K562 (cell line): Measurements from ENCODE around the gene KCNS1. TPM values are rescaled to one million over a fixed set of nuclear protein-coding genes. Genes with fewer than 3 reads are reported as not detected.

Experiments used
- ATAC-seq: fragments of 200-7000 bp; cut with Tn5 transposase; 3 replicates; pipeline ENCODE4 v1.9.1; 2020; ENCODE audit warnings: moderate library complexity
- BruUV-seq: library from RNA; stranded (reverse); fragments of 400-500 nt; replicated peaks from 2 replicates; lab custom pipeline; 2021; lab: Mats Ljungman, UMichigan
- CTCF ChIA-PET: fragments of 300-600 bp; formaldehyde crosslinking; extraction: SDS; loops from one replicate; lab custom pipeline; 2021; ENCODE audit warnings: low intra/inter-chr PET ratio; lab: Yijun Ruan, JAX
- POLR2A ChIA-PET: fragments of 300-600, 350-650 bp; sonication (Branson Sonifier 250); formaldehyde crosslinking; extraction: SDS; loops from one replicate; lab custom pipeline; 2021; ENCODE audit warnings: antibody characterized with exemption, inconsistent platforms; lab: Yijun Ruan, JAX
- DNase-seq, 4 experiments: peaks; one replicate each; pipeline versions ENCODE4 v3.0.0 to v3.0.0-alpha.2; 2011 to 2018; ENCODE audit warnings: low spot score in 3 of 4, mixed read lengths in 3 of 4; ENCODE audit errors: extremely low read depth in 1 of 4
- FAIRE-seq: peaks from 2 replicates; lab custom pipeline; 2011; peaks lifted over from hg19 to GRCh38; lab: Jason Lieb, UNC
- H2AFZ ChIP-seq: 2 replicates; pipeline ENCODE4 v1.6.0; 2011; ENCODE audit warnings: low read depth, low read length, control low read depth, inconsistent platforms
- H3K27ac ChIP-seq: fragments of 200-600 bp; 3 replicates; pipeline ENCODE4 v1.8.0; 2011; ENCODE audit warnings: low read depth, mild to moderate bottlenecking, control low read depth, inconsistent platforms, low read length, moderate library complexity, mixed read lengths; ENCODE audit errors: extremely low read depth
- H3K27me3 ChIP-seq, 2 experiments: fragments of 300-600 bp in 1 of 2; 2 replicates in 1 of 2; 3 replicates in 1 of 2; pipeline versions ENCODE4 v1.6.0 to v1.8.0; 2011; ENCODE audit warnings: inconsistent platforms in 2 of 2, low read length in 2 of 2, mild to moderate bottlenecking in 1 of 2, mixed read lengths in 1 of 2, moderate library complexity in 1 of 2; ENCODE audit not compliant: control insufficient read depth in 2 of 2, insufficient read depth in 2 of 2
- H3K36me3 ChIP-seq: fragments of 300-600 bp; 3 replicates; pipeline ENCODE4 v1.8.0; 2011; ENCODE audit warnings: mild to moderate bottlenecking, low read length, inconsistent platforms; ENCODE audit not compliant: control insufficient read depth, insufficient read depth
- H3K4me1 ChIP-seq, 2 experiments: fragments of 200-600 bp in 1 of 2; replicated peaks in 1 of 2; 2 replicates in 1 of 2; 3 replicates in 1 of 2; pipeline versions ENCODE4 v1.5.1 to v1.8.0; 2011; ENCODE audit warnings: inconsistent platforms in 2 of 2, low read length in 2 of 2, mild to moderate bottlenecking in 1 of 2, mixed read lengths in 1 of 2, moderate library complexity in 1 of 2; ENCODE audit not compliant: control insufficient read depth in 2 of 2, insufficient read depth in 2 of 2
- H3K4me2 ChIP-seq: 2 replicates; pipeline ENCODE4 v1.6.1; 2011; ENCODE audit warnings: low read length, control low read depth, inconsistent platforms, mixed read lengths; ENCODE audit not compliant: insufficient read depth
- H3K4me3 ChIP-seq: fragments of 200-600 bp; sonication (generic), shearing (Covaris generic); 2 replicates; pipeline ENCODE4 v1.5.1; 2016; ENCODE audit warnings: control low read depth, inconsistent platforms
- H3K79me2 ChIP-seq: fragments of 200-600 bp; 3 replicates; pipeline ENCODE4 v1.8.0; 2011; ENCODE audit warnings: low read length, inconsistent platforms; ENCODE audit not compliant: control insufficient read depth, insufficient read depth
- H3K9ac ChIP-seq, 2 experiments: 2 replicates each; pipeline versions ENCODE4 v1.6.0 to v1.6.1; 2011; ENCODE audit warnings: low read depth in 2 of 2, low read length in 2 of 2, control low read depth in 1 of 2, inconsistent platforms in 1 of 2, mild to moderate bottlenecking in 1 of 2, mixed read lengths in 1 of 2; ENCODE audit not compliant: insufficient read depth in 1 of 2
- H3K9me1 ChIP-seq: one replicate; pipeline ENCODE4 v1.6.0; 2011; ENCODE audit warnings: inconsistent platforms, mild to moderate bottlenecking, low read length, moderate library complexity; ENCODE audit not compliant: control insufficient read depth, insufficient read depth
- H3K9me3 ChIP-seq: replicated peaks from 2 replicates; pipeline ENCODE4 v1.5.1; 2011; ENCODE audit warnings: low read depth, low read length, inconsistent platforms; ENCODE audit not compliant: control insufficient read depth, insufficient read depth
- H4K20me1 ChIP-seq: replicated peaks from 2 replicates; pipeline ENCODE4 v1.6.1; 2011; ENCODE audit warnings: low read length, inconsistent platforms, mixed read lengths; ENCODE audit not compliant: control insufficient read depth, insufficient read depth
- CBFA2T3 ChIP-seq: fragments of 450-650 bp; IDR thresholded peaks from 2 replicates; pipeline ENCODE4 v1.6.1; 2017
- EP300 ChIP-seq: IDR thresholded peaks from 2 replicates; pipeline ENCODE4 v1.6.1; 2012; ENCODE audit warnings: low read length, improper control_type of control experiment
- FOXJ3 ChIP-seq: sonication (generic); formaldehyde crosslinking; IDR thresholded peaks from 2 replicates; pipeline ENCODE4 v1.4.0; 2020; ENCODE audit warnings: mild to moderate bottlenecking, missing genetic modification reagents
- KDM1A ChIP-seq, 2 experiments: fragments of 450-650 bp; IDR thresholded peaks; 2 replicates each; pipeline ENCODE4 v1.6.1; 2016; ENCODE audit warnings: mild to moderate bottlenecking in 2 of 2
- RBM25 ChIP-seq: fragments of 200-400 bp; formaldehyde crosslinking; IDR thresholded peaks from 2 replicates; pipeline ENCODE4 v1.6.1; 2018; ENCODE audit warnings: low read length, low read depth, moderate library complexity; ENCODE audit not compliant: severe bottlenecking
- SMARCE1 ChIP-seq: fragments of 450-650 bp; IDR thresholded peaks from 2 replicates; pipeline ENCODE4 v1.7.1; 2016; ENCODE audit warnings: mild to moderate bottlenecking
- ZNF274 ChIP-seq: IDR thresholded peaks from 2 replicates; pipeline ENCODE4 v1.6.1; 2011; ENCODE audit warnings: low read depth, mild to moderate bottlenecking, low read length, moderate library complexity, borderline replicate concordance
- WGBS: fragments of 100-300 bp; shearing (Covaris generic); methylation state at CpG from one replicate; pipeline ENCODE4 v1.1.6; 2016; ENCODE audit warnings: low coverage, mixed read lengths; ENCODE audit not compliant: insufficient coverage; ENCODE audit errors: missing lambda C conversion rate; 5-methylcytosine and 5-hydroxymethylcytosine counted together
- in situ Hi-C: fragments of 300-500 bp; cut with MboI; formaldehyde crosslinking; loops from 4 replicates; pipeline ENCODE4 v1.15.0; 2018; ENCODE audit warnings: inconsistent platforms, mixed read lengths
- intact Hi-C: fragments of 100-400 bp; cut with micrococcal nuclease; formaldehyde crosslinking; loops from 2 replicates; pipeline ENCODE4 v1.14.2; 2022
- polyA plus RNA-seq, 8 experiments: library from polyadenylated mRNA; depleted of rRNA in 4 of 8; stranded (reverse) in 5 of 8; unstranded in 3 of 8; fragments of >200 nt; fragmentation: Nextera tagmentation in 2 of 8; fragmentation: Illumina TruSeq in 1 of 8; extraction: Ambion mirVana in 2 of 8; extraction: Trizol in 1 of 8; gene quantifications; 2 replicates each; pipeline versions ENCODE4 v1.2.1 to v1.2.3, GENCODE V29; 2011 to 2014; ENCODE audit warnings: inconsistent platforms in 1 of 8, missing spikeins in 1 of 8
- total RNA-seq, 7 experiments: library from RNA; depleted of rRNA in 6 of 7; stranded (reverse); fragments of >200 nt in 6 of 7; fragmentation: Illumina TruSeq in 2 of 7; extraction: Trizol in 2 of 7; gene quantifications; 2 replicates each; pipeline versions ENCODE4 v1.2.1 to v1.2.3, GENCODE V29; 2011 to 2021; ENCODE audit warnings: low replicate concordance in 1 of 7
- TF ChIP-seq, protein P1 (sequence below), 2 experiments: fragments of 450-650 bp in 1 of 2; sonication (generic) in 1 of 2; formaldehyde crosslinking in 1 of 2; IDR thresholded peaks in 1 of 2; conservative IDR thresholded peaks in 1 of 2; 2 replicates each; pipeline versions ENCODE4 v1.6.1 to v1.8.1; 2016 to 2023; ENCODE audit warnings: mild to moderate bottlenecking in 2 of 2, moderate library complexity in 2 of 2, inconsistent platforms in 1 of 2, missing genetic modification reagents in 1 of 2
- TF ChIP-seq, protein P2 (sequence below): fragments of 450-650 bp; IDR thresholded peaks from 2 replicates; pipeline ENCODE4 v1.6.1; 2016; ENCODE audit warnings: low read depth, mild to moderate bottlenecking, moderate library complexity
- TF ChIP-seq, protein P3 (sequence below), 2 experiments: IDR thresholded peaks in 1 of 2; conservative IDR thresholded peaks in 1 of 2; 2 replicates each; pipeline ENCODE4 v1.6.1; 2016; ENCODE audit warnings: low read depth in 2 of 2, mild to moderate bottlenecking in 1 of 2, missing compliant biosample characterization in 1 of 2, missing genetic modification characterization in 1 of 2, moderate library complexity in 1 of 2

Gene KCNS1
- total and polyA plus RNA-seq, 9 of the 15 experiments (the other 6 are each of a cell fraction or from before 2014, with no cell fraction given), result not detected

DNA sequence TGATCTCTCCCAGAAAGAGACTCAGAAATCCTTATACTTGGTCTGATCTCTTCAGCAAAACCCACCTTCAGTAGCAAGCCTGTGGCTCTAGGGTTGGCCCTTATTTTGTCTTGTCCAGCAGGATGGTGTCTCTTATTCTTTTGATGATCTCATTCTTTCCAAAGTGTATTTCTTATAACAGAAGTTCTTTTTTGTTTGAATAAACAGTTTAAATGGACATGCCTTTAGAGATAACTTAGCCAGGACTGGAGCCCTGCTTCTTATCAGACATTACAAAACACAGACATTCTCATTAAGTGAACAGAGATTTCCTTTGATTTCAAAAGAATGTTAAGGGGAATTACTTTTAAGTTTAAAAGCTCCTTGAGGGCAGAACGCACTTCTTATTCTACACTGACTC lies 31.7 kb downstream of the KCNS1 start (continued):
- TF ChIP-seq, protein P1, sequence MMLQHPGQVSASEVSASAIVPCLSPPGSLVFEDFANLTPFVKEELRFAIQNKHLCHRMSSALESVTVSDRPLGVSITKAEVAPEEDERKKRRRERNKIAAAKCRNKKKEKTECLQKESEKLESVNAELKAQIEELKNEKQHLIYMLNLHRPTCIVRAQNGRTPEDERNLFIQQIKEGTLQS (IDR thresholded peaks at IDR 0.05), result peak; percentile 71
- TF ChIP-seq, protein P1 (CRISPR knock-in tag; conservative IDR thresholded peaks at IDR 0.05), result no peak
- TF ChIP-seq CBFA2T3 (peak; percentile 65; the same call in 1 of the 2 replicates), SMARCE1 (peak; percentile 48; the same call in 1 of the 2 replicates), RBM25 (no peak), KDM1A (IDR thresholded peaks at IDR 0.05) (peak; percentile 58 to 68; a peak in 3 of 4 replicates), EP300 (peak; percentile 48; the same call in 1 of the 2 replicates), FOXJ3 (CRISPR knock-in tag) (no peak)
- TF ChIP-seq, protein P2, sequence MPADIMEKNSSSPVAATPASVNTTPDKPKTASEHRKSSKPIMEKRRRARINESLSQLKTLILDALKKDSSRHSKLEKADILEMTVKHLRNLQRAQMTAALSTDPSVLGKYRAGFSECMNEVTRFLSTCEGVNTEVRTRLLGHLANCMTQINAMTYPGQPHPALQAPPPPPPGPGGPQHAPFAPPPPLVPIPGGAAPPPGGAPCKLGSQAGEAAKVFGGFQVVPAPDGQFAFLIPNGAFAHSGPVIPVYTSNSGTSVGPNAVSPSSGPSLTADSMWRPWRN, result 0 out of 2 replicates have a peak, but pooled peaks have one; percentile 48

DNA sequence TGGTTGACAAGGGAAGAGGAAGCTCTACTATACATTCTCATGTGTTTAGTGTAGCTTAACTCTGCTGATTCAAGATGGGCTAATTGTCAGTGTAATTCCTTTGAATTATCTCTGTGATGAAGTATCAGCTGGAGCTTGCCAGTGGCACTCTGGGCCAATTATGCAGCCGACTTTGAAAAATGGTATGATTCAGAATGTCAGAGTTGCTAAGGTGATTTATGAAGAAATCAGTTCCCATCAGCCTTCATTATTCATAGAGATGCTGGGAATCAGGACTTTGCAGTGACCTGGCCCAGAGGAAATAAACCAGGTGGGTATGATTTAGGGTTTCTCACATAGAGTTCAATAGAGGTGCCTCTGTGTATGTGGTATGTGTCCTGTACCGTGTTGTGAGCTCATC lies 33.4 kb downstream of the KCNS1 start:
- FAIRE-seq, result no peak
- in situ Hi-C loops (no loop called here), intact Hi-C loops (no loop called here)
- no peak overlapping the region for H3K4me3 ChIP-seq
- H3K4me2 ChIP-seq, result no peak overlapping the region
- H3K27ac ChIP-seq, result no peak overlapping the region
- DNase-seq, result no peak
- CTCF ChIA-PET, result no interaction called here
- 0 out of 2 replicates have a peak, but pooled peaks cover 7% of the 10 kb centered on the region for H4K20me1 ChIP-seq
- no peaks in the 10 kb centered on the region for H3K27me3 ChIP-seq
- no peak overlapping the region for H3K9ac ChIP-seq
- peaks cover 2 to 15% of the 10 kb centered on the region in 2 experiments; a peak in 4 of 5 replicates for H3K4me1 ChIP-seq
- no peaks in the 10 kb centered on the region for H3K79me2 ChIP-seq
- no peaks in the 10 kb centered on the region for H3K9me1 ChIP-seq
- peaks cover 15% of the 10 kb centered on the region for H3K36me3 ChIP-seq
- ATAC-seq, result no peak
- TF ChIP-seq, protein P3, sequence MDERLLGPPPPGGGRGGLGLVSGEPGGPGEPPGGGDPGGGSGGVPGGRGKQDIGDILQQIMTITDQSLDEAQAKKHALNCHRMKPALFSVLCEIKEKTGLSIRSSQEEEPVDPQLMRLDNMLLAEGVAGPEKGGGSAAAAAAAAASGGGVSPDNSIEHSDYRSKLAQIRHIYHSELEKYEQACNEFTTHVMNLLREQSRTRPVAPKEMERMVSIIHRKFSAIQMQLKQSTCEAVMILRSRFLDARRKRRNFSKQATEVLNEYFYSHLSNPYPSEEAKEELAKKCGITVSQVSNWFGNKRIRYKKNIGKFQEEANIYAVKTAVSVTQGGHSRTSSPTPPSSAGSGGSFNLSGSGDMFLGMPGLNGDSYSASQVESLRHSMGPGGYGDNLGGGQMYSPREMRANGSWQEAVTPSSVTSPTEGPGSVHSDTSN (CRISPR knock-in tag; IDR thresholded peaks at IDR 0.05; ENCODE audit: low read depth), result no peak
- TF ChIP-seq, protein P3 (tag; conservative IDR thresholded peaks at IDR 0.05; ENCODE audit: low read depth), result peak; percentile 57
- TF ChIP-seq ZNF274, result no peak
- WGBS, result 49% methylated on average over 2 of the region's 2 CpGs
- H2AFZ ChIP-seq, result no peak overlapping the region
- POLR2A ChIA-PET, result interaction anchor here (0.6 to 1.5 kb wide), 4 partner anchors 18 to 170 kb away, joined by 3 to 6 read pairs (median 4); no protein-coding TSS in a partner anchor
- H3K9me3 ChIP-seq, result no peaks in the 10 kb centered on the region
- BruUV-seq, result no TSS peak
